HFF-Myc (cell line): ENCODE data around the gene AJM1.

ENCODE experiments used
- DNase-seq: peaks from one replicate; pipeline ENCODE4 v3.0.0-alpha.2; 2011; ENCODE audit warnings: low read depth; ENCODE audit errors: extremely low read depth
- H3K4me3 ChIP-seq: replicated peaks from 2 replicates; pipeline ENCODE4 v1.5.1; 2011; ENCODE audit warnings: low read depth, mild to moderate bottlenecking, control low read depth, low read length
- TF ChIP-seq, protein P1 (sequence below): IDR thresholded peaks from 2 replicates; pipeline ENCODE4 v1.5.1; 2012; ENCODE audit warnings: mild to moderate bottlenecking, low read depth, low read length, control low read depth; ENCODE audit errors: missing control alignments

AJM1 gene

GRCh38 chr9:136808806-136809158 is 33.5 kb upstream of the AJM1 start:
- H3K4me3 ChIP-seq: peak overlapping the region; percentile 53
- TF ChIP-seq, protein P1, sequence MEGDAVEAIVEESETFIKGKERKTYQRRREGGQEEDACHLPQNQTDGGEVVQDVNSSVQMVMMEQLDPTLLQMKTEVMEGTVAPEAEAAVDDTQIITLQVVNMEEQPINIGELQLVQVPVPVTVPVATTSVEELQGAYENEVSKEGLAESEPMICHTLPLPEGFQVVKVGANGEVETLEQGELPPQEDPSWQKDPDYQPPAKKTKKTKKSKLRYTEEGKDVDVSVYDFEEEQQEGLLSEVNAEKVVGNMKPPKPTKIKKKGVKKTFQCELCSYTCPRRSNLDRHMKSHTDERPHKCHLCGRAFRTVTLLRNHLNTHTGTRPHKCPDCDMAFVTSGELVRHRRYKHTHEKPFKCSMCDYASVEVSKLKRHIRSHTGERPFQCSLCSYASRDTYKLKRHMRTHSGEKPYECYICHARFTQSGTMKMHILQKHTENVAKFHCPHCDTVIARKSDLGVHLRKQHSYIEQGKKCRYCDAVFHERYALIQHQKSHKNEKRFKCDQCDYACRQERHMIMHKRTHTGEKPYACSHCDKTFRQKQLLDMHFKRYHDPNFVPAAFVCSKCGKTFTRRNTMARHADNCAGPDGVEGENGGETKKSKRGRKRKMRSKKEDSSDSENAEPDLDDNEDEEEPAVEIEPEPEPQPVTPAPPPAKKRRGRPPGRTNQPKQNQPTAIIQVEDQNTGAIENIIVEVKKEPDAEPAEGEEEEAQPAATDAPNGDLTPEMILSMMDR: no peak
- no peak for DNase-seq

GRCh38 chr9:136814725-136815421 is 27.4 kb upstream of the AJM1 start:
- TF ChIP-seq, protein P1: no peak
- no peak for DNase-seq
- no peak overlapping the region for H3K4me3 ChIP-seq

DNA sequence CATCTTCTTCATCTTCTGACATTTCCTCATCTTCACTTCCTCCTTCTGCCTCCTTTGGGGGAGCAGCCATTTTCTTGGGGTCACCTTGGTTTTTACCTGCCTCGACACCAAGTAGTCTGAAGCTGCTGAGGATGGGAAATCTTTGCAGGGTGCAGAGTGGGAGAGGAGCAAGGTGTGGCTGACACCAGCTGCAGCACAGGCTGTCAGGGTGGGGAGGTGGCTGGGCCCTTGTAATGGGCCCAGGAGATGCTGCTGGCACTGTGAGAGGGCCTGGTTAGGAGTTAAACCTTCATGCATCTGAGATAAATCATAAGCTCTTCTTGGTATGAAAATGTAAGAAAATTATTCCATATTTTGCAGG is 26.9 kb upstream of the AJM1 start:
- TF ChIP-seq, protein P1: no peak
- H3K4me3 ChIP-seq: no peak overlapping the region
- DNase-seq: no peak

DNA sequence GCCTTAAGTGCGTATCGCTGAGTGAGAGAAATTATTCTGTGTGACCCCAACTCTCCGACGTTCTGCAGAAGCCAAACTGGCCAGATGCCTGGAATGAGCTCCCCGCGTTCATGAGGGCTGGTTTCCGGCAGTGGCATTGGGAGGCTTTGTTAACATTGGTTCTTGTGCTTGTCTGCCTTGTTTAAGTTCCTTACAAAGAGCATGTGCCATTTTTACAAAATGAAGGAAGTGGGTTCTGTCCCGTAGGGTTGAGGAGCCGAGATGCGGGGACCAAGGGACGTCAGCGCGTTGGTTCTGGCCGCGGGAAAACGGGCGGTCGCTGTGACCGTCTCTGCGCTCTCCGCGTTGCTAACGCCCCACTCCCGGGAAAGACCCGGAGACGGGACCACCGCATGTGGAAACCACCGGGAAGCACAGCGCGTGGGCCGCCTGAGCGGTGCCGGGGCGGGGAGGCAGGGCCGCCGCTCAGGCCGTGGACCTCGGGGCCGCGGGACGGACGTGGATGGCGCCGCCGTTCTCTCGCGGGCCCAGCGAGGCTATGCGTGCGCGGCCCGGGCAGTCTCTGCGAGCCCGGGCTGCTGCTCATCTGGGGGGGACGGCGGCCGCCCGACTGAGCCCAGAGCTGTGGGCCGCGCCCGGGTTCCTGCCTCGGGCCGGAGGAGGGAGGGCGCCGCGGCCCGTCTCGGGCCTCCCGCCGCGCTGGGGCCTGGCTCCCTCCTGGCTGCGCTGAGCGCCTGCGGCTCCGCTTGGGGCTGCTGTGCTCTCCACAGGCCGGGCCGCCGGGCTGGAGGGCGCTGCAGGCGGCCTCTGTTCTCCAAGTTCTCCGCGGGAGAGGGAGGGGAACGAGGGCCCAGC is 21.1 kb upstream of the AJM1 start:
- TF ChIP-seq, protein P1: no peak
- H3K4me3 ChIP-seq: no peak overlapping the region
- DNase-seq: no peak

DNA sequence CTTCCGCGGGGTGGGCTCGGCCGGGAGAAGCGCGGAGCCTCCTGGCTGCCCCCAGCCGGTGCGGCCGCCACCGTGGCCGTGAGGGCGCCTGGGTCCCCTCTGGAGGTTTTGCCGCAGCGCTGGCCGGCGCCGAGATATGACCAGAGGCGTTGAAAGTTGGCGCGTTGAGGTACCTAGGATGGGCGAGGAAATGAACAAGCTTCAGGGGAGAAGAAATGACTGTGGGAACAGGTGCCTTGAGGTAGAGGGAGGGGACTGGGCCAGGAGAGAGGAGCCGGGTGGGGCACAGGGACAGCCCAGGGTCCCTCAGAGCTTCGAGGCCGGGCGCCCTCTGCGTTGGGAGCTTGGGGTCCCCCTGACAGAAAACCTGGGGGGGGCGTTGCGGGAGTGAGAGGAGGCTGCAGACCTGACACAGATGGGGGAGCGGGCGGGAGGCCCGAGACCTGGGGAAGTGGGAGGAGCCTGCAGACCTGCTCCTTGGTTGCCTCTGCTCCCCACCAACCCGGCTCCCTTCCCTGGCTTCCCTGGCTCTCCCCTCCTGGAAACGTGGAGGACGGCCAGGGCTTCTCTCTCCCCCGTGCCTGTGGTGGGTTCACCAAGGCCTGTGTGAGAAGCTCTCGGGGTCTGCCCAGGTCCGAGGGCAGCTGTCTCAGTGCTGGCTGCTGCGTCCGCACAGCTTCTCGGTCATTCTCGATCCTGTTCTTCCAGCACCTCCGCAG is 20.3 kb upstream of the AJM1 start:
- no peak overlapping the region for H3K4me3 ChIP-seq
- DNase-seq: no peak
- TF ChIP-seq, protein P1: no peak

DNA sequence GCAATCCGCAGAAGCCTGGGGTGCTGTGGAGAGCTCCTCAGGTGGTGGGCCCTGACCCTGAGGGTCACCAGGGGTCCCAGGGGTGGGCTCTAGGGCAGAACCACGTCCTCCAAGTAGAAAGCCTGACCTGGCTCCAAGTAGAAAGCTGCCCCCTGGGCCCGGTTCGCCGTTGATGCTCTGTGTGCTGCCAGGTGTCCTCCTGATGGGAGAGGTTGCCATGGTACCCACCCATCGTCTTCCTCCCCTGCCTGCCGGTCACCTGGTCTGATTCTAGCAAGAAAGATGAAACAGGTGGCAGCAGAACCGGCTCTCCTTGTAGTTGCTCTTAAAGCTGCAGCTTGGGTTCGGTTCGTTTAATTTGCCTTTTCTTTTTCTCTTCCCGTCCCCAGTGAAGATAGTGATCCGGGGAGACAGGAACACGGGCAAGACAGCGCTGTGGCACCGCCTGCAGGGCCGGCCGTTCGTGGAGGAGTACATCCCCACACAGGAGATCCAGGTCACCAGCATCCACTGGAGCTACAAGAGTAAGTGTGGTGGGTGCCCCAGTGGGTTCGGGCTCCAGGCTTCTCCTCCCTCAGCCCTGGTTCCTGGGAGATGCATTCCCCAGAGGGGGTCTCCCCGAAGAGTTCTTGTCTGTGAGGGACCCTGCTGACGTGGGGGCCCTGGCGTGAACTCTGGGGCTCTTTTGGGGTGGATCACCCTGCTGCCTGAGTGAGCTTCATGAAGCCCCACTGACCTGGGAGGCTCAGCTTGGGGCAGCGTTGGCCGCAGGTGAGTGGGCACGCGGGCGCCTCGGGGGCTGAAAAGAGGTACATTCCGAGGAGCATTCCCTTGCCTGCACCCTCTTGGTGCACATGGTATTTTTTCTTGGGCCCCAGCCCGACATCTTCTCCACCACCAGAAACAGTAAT is 18.9 kb upstream of the AJM1 start:
- TF ChIP-seq, protein P1: no peak
- no peak overlapping the region for H3K4me3 ChIP-seq
- no peak for DNase-seq
